HepG2 (cell line): Measurements from ENCODE around the gene SCUBE2.

Source experiments
- CAMTA2 ChIP-seq: sonication (generic); formaldehyde crosslinking; IDR thresholded peaks from 2 replicates; pipeline ENCODE4 v1.4.0; 2020; ENCODE audit warnings: mild to moderate bottlenecking, missing genetic modification reagents, borderline replicate concordance
- POLR2AphosphoS5 ChIP-seq: IDR thresholded peaks from 2 replicates; pipeline ENCODE4 v1.6.1; 2012; ENCODE audit warnings: low read depth, low read length
- SRY ChIP-seq: sonication (generic); formaldehyde crosslinking; IDR thresholded peaks from 2 replicates; pipeline ENCODE4 v1.8.0; 2022; ENCODE audit warnings: mild to moderate bottlenecking, missing genetic modification reagents
- TF ChIP-seq, protein P1 (sequence below): IDR thresholded peaks from 2 replicates; pipeline ENCODE4 v1.6.1; 2012; ENCODE audit warnings: inconsistent platforms
- TF ChIP-seq, protein P2 (sequence below): sonication (generic); formaldehyde crosslinking; IDR thresholded peaks from 2 replicates; pipeline ENCODE4 v1.4.0; 2020; ENCODE audit warnings: missing genetic modification reagents, borderline replicate concordance

DNA sequence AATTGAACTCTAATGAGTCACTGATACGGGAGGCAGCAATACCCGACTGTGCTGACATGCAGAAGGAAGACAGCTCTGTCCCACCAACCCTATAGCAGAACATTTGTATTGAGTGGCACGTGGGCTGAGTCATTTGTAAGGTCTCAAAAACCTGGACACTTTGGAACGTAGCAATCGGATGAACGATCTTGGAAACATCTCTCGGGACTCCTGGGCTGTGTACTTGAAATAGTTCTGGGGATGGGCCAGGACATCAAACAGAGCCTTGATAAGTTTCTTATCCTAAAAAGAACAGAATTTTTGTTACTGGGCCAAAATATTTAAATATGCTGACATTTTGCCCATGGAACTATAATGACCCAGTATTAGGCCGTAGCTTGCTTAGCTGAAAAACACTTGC lies 70.5 kb downstream of the SCUBE2 start:
- TF ChIP-seq, protein P1, sequence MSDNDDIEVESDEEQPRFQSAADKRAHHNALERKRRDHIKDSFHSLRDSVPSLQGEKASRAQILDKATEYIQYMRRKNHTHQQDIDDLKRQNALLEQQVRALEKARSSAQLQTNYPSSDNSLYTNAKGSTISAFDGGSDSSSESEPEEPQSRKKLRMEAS, result no peak
- no peak for TF ChIP-seq CAMTA2
- TF ChIP-seq, protein P2, sequence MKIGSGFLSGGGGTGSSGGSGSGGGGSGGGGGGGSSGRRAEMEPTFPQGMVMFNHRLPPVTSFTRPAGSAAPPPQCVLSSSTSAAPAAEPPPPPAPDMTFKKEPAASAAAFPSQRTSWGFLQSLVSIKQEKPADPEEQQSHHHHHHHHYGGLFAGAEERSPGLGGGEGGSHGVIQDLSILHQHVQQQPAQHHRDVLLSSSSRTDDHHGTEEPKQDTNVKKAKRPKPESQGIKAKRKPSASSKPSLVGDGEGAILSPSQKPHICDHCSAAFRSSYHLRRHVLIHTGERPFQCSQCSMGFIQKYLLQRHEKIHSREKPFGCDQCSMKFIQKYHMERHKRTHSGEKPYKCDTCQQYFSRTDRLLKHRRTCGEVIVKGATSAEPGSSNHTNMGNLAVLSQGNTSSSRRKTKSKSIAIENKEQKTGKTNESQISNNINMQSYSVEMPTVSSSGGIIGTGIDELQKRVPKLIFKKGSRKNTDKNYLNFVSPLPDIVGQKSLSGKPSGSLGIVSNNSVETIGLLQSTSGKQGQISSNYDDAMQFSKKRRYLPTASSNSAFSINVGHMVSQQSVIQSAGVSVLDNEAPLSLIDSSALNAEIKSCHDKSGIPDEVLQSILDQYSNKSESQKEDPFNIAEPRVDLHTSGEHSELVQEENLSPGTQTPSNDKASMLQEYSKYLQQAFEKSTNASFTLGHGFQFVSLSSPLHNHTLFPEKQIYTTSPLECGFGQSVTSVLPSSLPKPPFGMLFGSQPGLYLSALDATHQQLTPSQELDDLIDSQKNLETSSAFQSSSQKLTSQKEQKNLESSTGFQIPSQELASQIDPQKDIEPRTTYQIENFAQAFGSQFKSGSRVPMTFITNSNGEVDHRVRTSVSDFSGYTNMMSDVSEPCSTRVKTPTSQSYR (CRISPR knock-in tag), result no peak
- no peak for TF ChIP-seq SRY (CRISPR knock-in tag)
- no peak for TF ChIP-seq POLR2AphosphoS5
